HFFc6 (cell line): ENCODE data around the gene RNF223. TPM values are rescaled to one million over a fixed set of nuclear protein-coding genes. Genes with fewer than 3 reads are reported as not detected.
A peak's percentile ranks its signal among the peaks of the same experiment; 100 is the strongest.
"Not testable (repeated sequence)": the region's sequence is repeated elsewhere in the genome, so short reads cannot be mapped to it uniquely, and the experiment has no call there.

Experiments used
- DNase-seq: peaks from one replicate; pipeline ENCODE4 v3.0.0-alpha.2; 2018
- H3K27ac Mint-ChIP-seq: 2 replicates; pipeline ENCODE4 v1.8.0; 2020; ENCODE audit warnings: mild to moderate bottlenecking, mixed read lengths
- H3K27me3 Mint-ChIP-seq: 2 replicates; pipeline ENCODE4 v1.8.0; 2021; ENCODE audit warnings: mild to moderate bottlenecking, moderate library complexity, mixed read lengths; ENCODE audit not compliant: insufficient read depth
- H3K36me3 Mint-ChIP-seq: 2 replicates; pipeline ENCODE4 v1.8.0; 2021; ENCODE audit warnings: low read depth, mixed read lengths
- H3K4me1 Mint-ChIP-seq: 2 replicates; pipeline ENCODE4 v1.8.0; 2020; ENCODE audit warnings: low read depth, mixed read lengths
- H3K4me3 Mint-ChIP-seq: 2 replicates; pipeline ENCODE4 v1.8.0; 2020; ENCODE audit warnings: mild to moderate bottlenecking, moderate library complexity, mixed read lengths
- H3K9me3 Mint-ChIP-seq: 2 replicates; pipeline ENCODE4 v1.8.0; 2020; ENCODE audit warnings: mild to moderate bottlenecking, mixed read lengths
- total RNA-seq, 6 experiments: library from RNA; stranded (reverse); fragmentation: NEBNext Ultra II Directional; extraction: Animal tissue kit (Norgen Biotek cat#: 25700); gene quantifications; 2 replicates in 1 of 6; 3 replicates in 5 of 6; pipeline ENCODE4 v1.2.3, GENCODE V29; 2021
- TF ChIP-seq, protein P1 (sequence below): fragments of 200-600 bp; sonication (generic); IDR thresholded peaks from 2 replicates; pipeline ENCODE4 v1.5.0; 2021; ENCODE audit warnings: antibody characterized with exemption, mild to moderate bottlenecking

Gene RNF223
- total RNA-seq, 6 experiments from 2014 or later = not detected

DNA sequence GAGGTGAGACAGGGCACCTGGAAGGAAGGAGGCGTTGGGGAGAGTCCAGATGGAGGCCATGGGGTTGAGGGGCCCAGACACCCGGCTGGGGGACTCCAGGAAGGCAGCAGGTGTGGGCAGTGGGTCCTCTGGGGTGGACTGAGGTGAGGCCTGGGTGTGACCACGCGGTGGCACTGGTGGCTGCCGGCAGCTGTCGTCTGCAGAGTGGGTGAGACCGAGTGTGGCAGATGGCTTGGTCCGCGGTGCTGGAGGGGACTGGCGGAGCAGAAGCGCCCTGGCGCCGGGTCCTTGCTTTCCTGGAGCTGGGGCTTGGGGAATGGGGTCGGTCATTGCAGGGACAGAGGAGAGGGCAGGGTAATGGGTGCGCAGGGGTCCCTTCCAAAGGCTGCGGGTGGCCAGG lies 41.7 kb downstream of the RNF223 start:
- no peak for DNase-seq
- peak overlapping the region; percentile 13; the same call in 1 of the 2 replicates for H3K4me3 Mint-ChIP-seq
- H3K27me3 Mint-ChIP-seq = peaks cover 4% of the 10 kb centered on the region
- H3K27ac Mint-ChIP-seq = peak overlapping the region; percentile 2; the same call in 1 of the 2 replicates
- no peaks in the 10 kb centered on the region for H3K36me3 Mint-ChIP-seq
- TF ChIP-seq, protein P1, sequence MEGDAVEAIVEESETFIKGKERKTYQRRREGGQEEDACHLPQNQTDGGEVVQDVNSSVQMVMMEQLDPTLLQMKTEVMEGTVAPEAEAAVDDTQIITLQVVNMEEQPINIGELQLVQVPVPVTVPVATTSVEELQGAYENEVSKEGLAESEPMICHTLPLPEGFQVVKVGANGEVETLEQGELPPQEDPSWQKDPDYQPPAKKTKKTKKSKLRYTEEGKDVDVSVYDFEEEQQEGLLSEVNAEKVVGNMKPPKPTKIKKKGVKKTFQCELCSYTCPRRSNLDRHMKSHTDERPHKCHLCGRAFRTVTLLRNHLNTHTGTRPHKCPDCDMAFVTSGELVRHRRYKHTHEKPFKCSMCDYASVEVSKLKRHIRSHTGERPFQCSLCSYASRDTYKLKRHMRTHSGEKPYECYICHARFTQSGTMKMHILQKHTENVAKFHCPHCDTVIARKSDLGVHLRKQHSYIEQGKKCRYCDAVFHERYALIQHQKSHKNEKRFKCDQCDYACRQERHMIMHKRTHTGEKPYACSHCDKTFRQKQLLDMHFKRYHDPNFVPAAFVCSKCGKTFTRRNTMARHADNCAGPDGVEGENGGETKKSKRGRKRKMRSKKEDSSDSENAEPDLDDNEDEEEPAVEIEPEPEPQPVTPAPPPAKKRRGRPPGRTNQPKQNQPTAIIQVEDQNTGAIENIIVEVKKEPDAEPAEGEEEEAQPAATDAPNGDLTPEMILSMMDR = no peak
- peaks cover 8% of the 10 kb centered on the region; the same call in 1 of the 2 replicates for H3K4me1 Mint-ChIP-seq
- H3K9me3 Mint-ChIP-seq = no peaks in the 10 kb centered on the region

- H3K9me3 Mint-ChIP-seq = no peaks in the 10 kb centered on the region
- no peak for DNase-seq
- TF ChIP-seq, protein P1 = no peak
- H3K4me3 Mint-ChIP-seq = no peak overlapping the region
- peaks cover 4% of the 10 kb centered on the region for H3K27me3 Mint-ChIP-seq
- peaks cover 8% of the 10 kb centered on the region; the same call in 1 of the 2 replicates for H3K4me1 Mint-ChIP-seq
- no peaks in the 10 kb centered on the region for H3K36me3 Mint-ChIP-seq
- peak overlapping the region; percentile 2; the same call in 1 of the 2 replicates for H3K27ac Mint-ChIP-seq
Measured at GRCh38 chr1:1031659-1032235, 42.4 kb downstream of the RNF223 start.

GRCh38 chr1:1030867-1031658 lies 43.0 kb downstream of the RNF223 start:
- not testable (repeated sequence) for H3K4me3 Mint-ChIP-seq, H3K4me1 Mint-ChIP-seq, H3K36me3 Mint-ChIP-seq, DNase-seq, H3K27me3 Mint-ChIP-seq, H3K27ac Mint-ChIP-seq, H3K9me3 Mint-ChIP-seq

DNA sequence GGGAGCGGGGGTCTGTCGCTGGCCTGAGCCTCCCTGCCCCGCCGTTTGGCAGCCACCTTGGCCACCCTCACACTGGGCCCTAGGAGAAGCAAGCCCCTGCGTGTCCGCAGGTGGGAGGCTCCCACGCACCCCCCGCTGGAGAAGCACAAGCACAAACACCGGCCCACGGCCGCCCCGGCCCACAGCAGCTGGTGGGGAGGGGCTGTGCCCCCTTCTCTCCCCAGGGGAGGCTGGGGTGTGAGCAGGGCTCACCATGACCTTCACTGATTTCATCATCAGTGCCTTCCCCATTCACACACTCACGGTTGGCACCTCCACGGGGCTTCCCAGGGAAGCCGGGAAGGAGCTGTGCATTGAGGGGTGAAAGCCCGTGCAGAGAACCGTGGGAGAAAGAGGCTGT lies 46.3 kb downstream of the RNF223 start:
- Mint-ChIP-seq H3K4me1 (peaks cover 15% of the 10 kb centered on the region), H3K9me3 (no peaks in the 10 kb centered on the region), H3K4me3 (no peak overlapping the region), H3K27me3 (peaks cover 3% of the 10 kb centered on the region), H3K27ac (no peak overlapping the region), H3K36me3 (peaks cover 5% of the 10 kb centered on the region)
- TF ChIP-seq, protein P1 = no peak
- no peak for DNase-seq

- H3K36me3 Mint-ChIP-seq = peaks cover 5% of the 10 kb centered on the region
- no peaks in the 10 kb centered on the region for H3K9me3 Mint-ChIP-seq
- no peak for DNase-seq
- H3K27ac Mint-ChIP-seq = no peak overlapping the region
- H3K4me1 Mint-ChIP-seq = peaks cover 16% of the 10 kb centered on the region
- H3K27me3 Mint-ChIP-seq = no peaks in the 10 kb centered on the region; the same call in 1 of the 2 replicates
- H3K4me3 Mint-ChIP-seq = no peak overlapping the region
- TF ChIP-seq, protein P1 = no peak
Measured at GRCh38 chr1:1026599-1027413, 47.3 kb downstream of the RNF223 start.
